ENCODE data around the gene TCEANC2. TPM values are rescaled to one million over a fixed set of nuclear protein-coding genes. Genes with fewer than 3 reads are reported as not detected.
"Not testable (repeated sequence)": the region's sequence is repeated elsewhere in the genome, so short reads cannot be mapped to it uniquely, and the experiment has no call there.

The TCEANC2 gene
- polyA plus RNA-seq, 1 donor from 2014 or later: 4.4 TPM

DNA sequence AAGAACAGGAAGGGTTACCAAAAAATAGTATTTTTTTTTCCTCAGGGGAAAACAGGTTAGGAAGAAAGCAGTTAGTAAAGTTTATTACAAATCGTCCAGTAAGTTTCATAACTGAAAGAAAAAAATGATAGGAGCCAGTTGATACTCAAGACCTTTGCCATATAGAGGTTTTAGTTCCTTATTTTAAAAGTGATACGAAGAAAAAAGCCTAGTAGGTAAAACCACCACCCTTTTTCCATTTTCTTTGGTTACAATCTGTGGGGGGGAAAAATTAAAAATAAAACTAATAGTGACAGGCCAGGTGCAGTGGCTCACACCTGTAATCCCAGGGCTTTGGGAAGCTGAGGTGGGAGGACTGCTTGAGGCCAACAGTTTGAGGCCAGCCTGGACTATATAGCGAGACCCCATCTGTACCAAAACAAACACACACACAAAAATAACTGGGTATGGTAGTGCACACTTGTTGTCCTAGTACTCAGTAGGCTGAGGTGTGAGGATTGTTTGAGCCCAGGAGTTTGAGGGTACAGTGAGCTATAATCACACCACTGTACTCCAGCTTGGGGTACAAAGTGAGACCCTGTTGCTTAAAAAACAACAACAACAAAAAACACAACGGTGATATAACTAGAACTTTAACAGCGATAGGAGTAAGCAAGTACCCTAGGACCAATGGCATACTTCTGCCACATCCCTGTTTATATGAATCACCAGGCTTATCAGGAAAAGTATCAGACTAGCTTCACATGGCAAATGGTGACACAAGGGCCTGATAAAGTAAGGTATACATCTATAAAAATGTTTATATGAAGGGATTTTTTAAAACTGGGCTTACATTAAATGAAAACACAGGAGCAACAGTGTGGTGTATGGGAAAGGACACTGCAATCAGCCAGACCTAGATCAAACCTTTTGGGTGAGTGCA lies 5.8 kb upstream of the TCEANC2 start:
- no peaks in the 10 kb centered on the region for H3K27me3 ChIP-seq (ENCODE audit: insufficient read depth, low read depth, low read length)
- H3K79me2 ChIP-seq (replicated peaks; ENCODE audit: insufficient read depth, low read length): peaks cover 71% of the 10 kb centered on the region
- H3K9ac ChIP-seq (ENCODE audit: low read length): no peak overlapping the region
- no peaks in the 10 kb centered on the region for H4K20me1 ChIP-seq (ENCODE audit: insufficient read depth)
- no peak overlapping the region for H3K4me2 ChIP-seq (ENCODE audit: low read length)
- TF ChIP-seq MXI1 (conservative IDR thresholded peaks at IDR 0.05; ENCODE audit: poor library complexity, severe bottlenecking) (no peak), RAD21 (conservative IDR thresholded peaks at IDR 0.05) (no peak), TAF1 (IDR thresholded peaks at IDR 0.05; ENCODE audit: low read depth) (no peak)
- no peaks in the 10 kb centered on the region for H3F3A ChIP-seq (ENCODE audit: insufficient read depth, low read length, poor library complexity, severe bottlenecking)
- no peaks in the 10 kb centered on the region for H3K9me3 ChIP-seq (ENCODE audit: low read length)
- no peak overlapping the region for H2AFZ ChIP-seq (ENCODE audit: low read depth, low read length)
- H3K27ac ChIP-seq (ENCODE audit: low read length): no peak overlapping the region
- H3K36me3 ChIP-seq (ENCODE audit: insufficient read depth, low read length): peaks cover 4% of the 10 kb centered on the region
- H3K9me2 ChIP-seq (ENCODE audit: insufficient read depth, low read length): no peaks in the 10 kb centered on the region
- H3K4me3 ChIP-seq (ENCODE audit: low read length): no peak overlapping the region

DNA sequence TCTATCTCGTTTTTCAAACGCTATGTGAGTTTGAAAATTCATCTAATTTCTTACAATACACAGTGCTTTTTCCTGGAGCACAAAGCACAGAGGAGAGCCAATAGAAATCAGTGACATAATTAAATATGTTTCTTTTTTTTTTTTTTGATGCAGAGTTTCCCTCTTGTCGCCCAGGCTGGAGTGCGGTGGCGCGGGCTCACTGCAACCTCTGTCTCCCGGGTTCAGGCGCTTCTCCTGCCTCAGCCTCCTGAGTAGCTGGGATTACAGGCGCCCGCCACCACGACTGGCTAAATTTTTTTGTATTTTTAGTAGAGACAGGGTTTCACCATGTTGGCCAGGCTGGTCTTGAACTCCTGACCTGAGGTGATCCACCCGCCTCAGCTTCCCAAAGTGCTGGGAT lies 3.0 kb upstream of the TCEANC2 start:
- H3K4me3 ChIP-seq (ENCODE audit: low read length); H3K36me3 ChIP-seq (ENCODE audit: insufficient read depth, low read length); H4K20me1 ChIP-seq (ENCODE audit: insufficient read depth); H3K9me3 ChIP-seq (ENCODE audit: low read length); H3F3A ChIP-seq (ENCODE audit: insufficient read depth, low read length, poor library complexity, severe bottlenecking); H3K27ac ChIP-seq (ENCODE audit: low read length); H3K27me3 ChIP-seq (ENCODE audit: insufficient read depth, low read depth, low read length); H3K9me2 ChIP-seq (ENCODE audit: insufficient read depth, low read length); H3K4me2 ChIP-seq (ENCODE audit: low read length); H3K9ac ChIP-seq (ENCODE audit: low read length); H2AFZ ChIP-seq (ENCODE audit: low read depth, low read length): not testable (repeated sequence)
- H3K79me2 ChIP-seq (replicated peaks; ENCODE audit: insufficient read depth, low read length): peaks cover 65% of the 10 kb centered on the region

GRCh38 chr1:54051933-54052430 lies 1.4 kb upstream of the TCEANC2 start:
- peak overlapping the region; percentile 76 for H2AFZ ChIP-seq (ENCODE audit: low read depth, low read length)
- H3K36me3 ChIP-seq (ENCODE audit: insufficient read depth, low read length): no peaks in the 10 kb centered on the region
- peak overlapping the region; percentile 87 for H3K4me2 ChIP-seq (ENCODE audit: low read length)
- H3K27me3 ChIP-seq (ENCODE audit: insufficient read depth, low read depth, low read length): no peaks in the 10 kb centered on the region
- no peaks in the 10 kb centered on the region for H4K20me1 ChIP-seq (ENCODE audit: insufficient read depth)
- TF ChIP-seq MXI1 (conservative IDR thresholded peaks at IDR 0.05; ENCODE audit: poor library complexity, severe bottlenecking) (no peak), SMC3 (conservative IDR thresholded peaks at IDR 0.05; ENCODE audit: poor library complexity) (no peak), EZH2 (IDR thresholded peaks at IDR 0.05; ENCODE audit: borderline replicate concordance, insufficient read depth, low read length, poor library complexity, severe bottlenecking) (no peak), POLR2AphosphoS5 (IDR thresholded peaks at IDR 0.05) (no peak), RAD21 (conservative IDR thresholded peaks at IDR 0.05) (no peak), EP300 (conservative IDR thresholded peaks at IDR 0.05; ENCODE audit: poor library complexity, severe bottlenecking) (no peak), TAF1 (IDR thresholded peaks at IDR 0.05; ENCODE audit: low read depth) (no peak)
- TF ChIP-seq, protein P1, sequence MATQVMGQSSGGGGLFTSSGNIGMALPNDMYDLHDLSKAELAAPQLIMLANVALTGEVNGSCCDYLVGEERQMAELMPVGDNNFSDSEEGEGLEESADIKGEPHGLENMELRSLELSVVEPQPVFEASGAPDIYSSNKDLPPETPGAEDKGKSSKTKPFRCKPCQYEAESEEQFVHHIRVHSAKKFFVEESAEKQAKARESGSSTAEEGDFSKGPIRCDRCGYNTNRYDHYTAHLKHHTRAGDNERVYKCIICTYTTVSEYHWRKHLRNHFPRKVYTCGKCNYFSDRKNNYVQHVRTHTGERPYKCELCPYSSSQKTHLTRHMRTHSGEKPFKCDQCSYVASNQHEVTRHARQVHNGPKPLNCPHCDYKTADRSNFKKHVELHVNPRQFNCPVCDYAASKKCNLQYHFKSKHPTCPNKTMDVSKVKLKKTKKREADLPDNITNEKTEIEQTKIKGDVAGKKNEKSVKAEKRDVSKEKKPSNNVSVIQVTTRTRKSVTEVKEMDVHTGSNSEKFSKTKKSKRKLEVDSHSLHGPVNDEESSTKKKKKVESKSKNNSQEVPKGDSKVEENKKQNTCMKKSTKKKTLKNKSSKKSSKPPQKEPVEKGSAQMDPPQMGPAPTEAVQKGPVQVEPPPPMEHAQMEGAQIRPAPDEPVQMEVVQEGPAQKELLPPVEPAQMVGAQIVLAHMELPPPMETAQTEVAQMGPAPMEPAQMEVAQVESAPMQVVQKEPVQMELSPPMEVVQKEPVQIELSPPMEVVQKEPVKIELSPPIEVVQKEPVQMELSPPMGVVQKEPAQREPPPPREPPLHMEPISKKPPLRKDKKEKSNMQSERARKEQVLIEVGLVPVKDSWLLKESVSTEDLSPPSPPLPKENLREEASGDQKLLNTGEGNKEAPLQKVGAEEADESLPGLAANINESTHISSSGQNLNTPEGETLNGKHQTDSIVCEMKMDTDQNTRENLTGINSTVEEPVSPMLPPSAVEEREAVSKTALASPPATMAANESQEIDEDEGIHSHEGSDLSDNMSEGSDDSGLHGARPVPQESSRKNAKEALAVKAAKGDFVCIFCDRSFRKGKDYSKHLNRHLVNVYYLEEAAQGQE (IDR thresholded peaks at IDR 0.05; ENCODE audit: borderline replicate concordance): no peak
- TF ChIP-seq, protein P2, sequence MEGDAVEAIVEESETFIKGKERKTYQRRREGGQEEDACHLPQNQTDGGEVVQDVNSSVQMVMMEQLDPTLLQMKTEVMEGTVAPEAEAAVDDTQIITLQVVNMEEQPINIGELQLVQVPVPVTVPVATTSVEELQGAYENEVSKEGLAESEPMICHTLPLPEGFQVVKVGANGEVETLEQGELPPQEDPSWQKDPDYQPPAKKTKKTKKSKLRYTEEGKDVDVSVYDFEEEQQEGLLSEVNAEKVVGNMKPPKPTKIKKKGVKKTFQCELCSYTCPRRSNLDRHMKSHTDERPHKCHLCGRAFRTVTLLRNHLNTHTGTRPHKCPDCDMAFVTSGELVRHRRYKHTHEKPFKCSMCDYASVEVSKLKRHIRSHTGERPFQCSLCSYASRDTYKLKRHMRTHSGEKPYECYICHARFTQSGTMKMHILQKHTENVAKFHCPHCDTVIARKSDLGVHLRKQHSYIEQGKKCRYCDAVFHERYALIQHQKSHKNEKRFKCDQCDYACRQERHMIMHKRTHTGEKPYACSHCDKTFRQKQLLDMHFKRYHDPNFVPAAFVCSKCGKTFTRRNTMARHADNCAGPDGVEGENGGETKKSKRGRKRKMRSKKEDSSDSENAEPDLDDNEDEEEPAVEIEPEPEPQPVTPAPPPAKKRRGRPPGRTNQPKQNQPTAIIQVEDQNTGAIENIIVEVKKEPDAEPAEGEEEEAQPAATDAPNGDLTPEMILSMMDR (IDR thresholded peaks at IDR 0.05; ENCODE audit: poor library complexity, severe bottlenecking): no peak
- H3K79me2 ChIP-seq (replicated peaks; ENCODE audit: insufficient read depth, low read length): peaks cover 50% of the 10 kb centered on the region
- no peaks in the 10 kb centered on the region for H3K9me2 ChIP-seq (ENCODE audit: insufficient read depth, low read length)
- H3K27ac ChIP-seq (ENCODE audit: low read length): peak overlapping the region; percentile 96
- peak overlapping the region; percentile 96 for H3K9ac ChIP-seq (ENCODE audit: low read length)
- peak overlapping the region; percentile 83 for H3K4me3 ChIP-seq (ENCODE audit: low read length)
- no peaks in the 10 kb centered on the region for H3F3A ChIP-seq (ENCODE audit: insufficient read depth, low read length, poor library complexity, severe bottlenecking)
- no peaks in the 10 kb centered on the region for H3K9me3 ChIP-seq (ENCODE audit: low read length)
